GM23248 (cell line): ENCODE measurements around the gene ABL1. TPM values are rescaled to one million over a fixed set of nuclear protein-coding genes. Genes with fewer than 3 reads are reported as not detected.

ENCODE experiments used
- DNase-seq: peaks from one replicate; pipeline ENCODE4 v3.0.0-alpha.2; 2015
- H2AFZ ChIP-seq: fragments of 200-600 bp; sonication (generic); 2 replicates; pipeline ENCODE4 v1.6.1; 2016; ENCODE audit warnings: antibody characterized with exemption
- H3F3A ChIP-seq: fragments of 200-600 bp; sonication (generic); 2 replicates; pipeline ENCODE4 v1.6.1; 2016; ENCODE audit warnings: mild to moderate bottlenecking, antibody characterized with exemption, mixed run types; ENCODE audit not compliant: insufficient read depth
- H3K27ac ChIP-seq: fragments of 200-600 bp; sonication (generic); 2 replicates; pipeline ENCODE4 v1.5.1; 2016; ENCODE audit warnings: mild to moderate bottlenecking
- H3K27me3 ChIP-seq: fragments of 200-600 bp; sonication (generic); replicated peaks from 2 replicates; pipeline ENCODE4 v1.6.1; 2016; ENCODE audit warnings: mild to moderate bottlenecking; ENCODE audit not compliant: insufficient read depth
- H3K36me3 ChIP-seq: fragments of 200-600 bp; sonication (generic); 2 replicates; pipeline ENCODE4 v1.6.1; 2016; ENCODE audit warnings: low read depth, mild to moderate bottlenecking
- H3K4me1 ChIP-seq: fragments of 200-600 bp; sonication (generic); 2 replicates; pipeline ENCODE4 v1.6.1; 2016; ENCODE audit warnings: mild to moderate bottlenecking; ENCODE audit not compliant: insufficient read depth
- H3K4me2 ChIP-seq: fragments of 200-600 bp; sonication (generic); one replicate; pipeline ENCODE4 v1.6.1; 2016; ENCODE audit warnings: mild to moderate bottlenecking; ENCODE audit not compliant: unreplicated experiment
- H3K4me3 ChIP-seq: fragments of 200-600 bp; sonication (generic); 2 replicates; pipeline ENCODE4 v1.5.1; 2016; ENCODE audit warnings: mild to moderate bottlenecking
- H3K79me2 ChIP-seq: fragments of 200-600 bp; sonication (generic); 2 replicates; pipeline ENCODE4 v1.6.1; 2016; ENCODE audit warnings: mild to moderate bottlenecking; ENCODE audit not compliant: insufficient read depth
- H3K9ac ChIP-seq: fragments of 200-600 bp; sonication (generic); 2 replicates; pipeline ENCODE4 v1.6.1; 2016; ENCODE audit warnings: mild to moderate bottlenecking
- H3K9me2 ChIP-seq: fragments of 200-600 bp; sonication (generic); 2 replicates; pipeline ENCODE4 v1.6.1; 2016; ENCODE audit warnings: mixed run types, mild to moderate bottlenecking, moderate library complexity; ENCODE audit not compliant: insufficient read depth
- H3K9me3 ChIP-seq: fragments of 200-600 bp; sonication (generic); one replicate; pipeline ENCODE4 v1.6.1; 2017; ENCODE audit warnings: low read depth
- H4K20me1 ChIP-seq: fragments of 200-600 bp; sonication (generic); 2 replicates; pipeline ENCODE4 v1.6.0; 2016; ENCODE audit not compliant: insufficient read depth
- EZH2 ChIP-seq: fragments of 200-600 bp; sonication (generic); IDR thresholded peaks from 2 replicates; pipeline ENCODE4 v1.6.1; 2018; ENCODE audit warnings: antibody characterized with exemption, mild to moderate bottlenecking; ENCODE audit not compliant: insufficient read depth, poor library complexity, severe bottlenecking
- EZH2phosphoT487 ChIP-seq: fragments of 200-600 bp; sonication (generic); IDR thresholded peaks from 2 replicates; pipeline ENCODE4 v1.6.1; 2018; ENCODE audit warnings: antibody characterized with exemption, moderate library complexity, mild to moderate bottlenecking, low read depth; ENCODE audit not compliant: insufficient read depth
- WGBS, 2 experiments: methylation state at CpG; one replicate each; pipeline ENCODE4 v1.1.6; 2015 to 2017; ENCODE audit warnings: low lambda C conversion rate in 2 of 2, low coverage in 1 of 2; ENCODE audit errors: missing lambda C conversion rate in 2 of 2; 5-methylcytosine and 5-hydroxymethylcytosine counted together
- in situ Hi-C: fragments of 300-500 bp; cut with MboI; formaldehyde crosslinking; loops from 2 replicates; pipeline ENCODE4 v1.15.0; 2020
- polyA plus RNA-seq: library from polyadenylated mRNA; unstranded; fragments of >200 nt; fragmentation: Nextera tagmentation; extraction: Ambion mirVana; gene quantifications from 2 replicates; pipeline ENCODE4 v1.2.1, GENCODE V29; 2016
- total RNA-seq: library from RNA; depleted of rRNA; stranded (reverse); fragments of >200 nt; shearing (Covaris generic); gene quantifications from 2 replicates; pipeline ENCODE4 v1.2.3, GENCODE V29; 2014

ABL1 gene
- total and polyA plus RNA-seq, 2 experiments from 2014 or later = 22.9 to 66.1 TPM

DNA sequence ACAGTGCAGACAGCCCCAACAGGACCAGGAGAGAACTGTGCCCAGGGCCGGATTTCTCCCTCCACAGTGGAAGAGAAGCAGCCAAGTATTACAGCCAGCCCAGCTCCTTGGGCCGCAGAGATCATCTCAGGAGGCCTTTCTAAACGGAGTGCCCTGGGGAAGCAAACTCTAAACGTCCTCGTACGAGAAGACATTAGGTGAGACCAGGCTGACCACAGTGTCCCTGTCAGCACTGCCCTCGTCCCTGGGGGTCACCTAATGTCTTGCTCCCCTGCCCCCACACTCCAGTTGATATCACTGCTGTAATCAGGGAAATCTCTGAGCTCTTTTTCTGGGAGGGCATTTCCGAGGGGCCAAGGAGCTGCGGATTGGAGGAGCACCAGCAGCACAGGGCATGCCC lies 55.1 kb downstream of the ABL1 start:
- H3K9me2 ChIP-seq = no peaks in the 10 kb centered on the region
- WGBS, 2 experiments = 82 to 92% methylated on average over 9 of the region's 9 CpGs
- no peak overlapping the region for H3K9ac ChIP-seq
- no peak overlapping the region for H3K4me3 ChIP-seq
- peaks cover 19% of the 10 kb centered on the region; the same call in 1 of the 2 replicates for H3K79me2 ChIP-seq
- H3F3A ChIP-seq = 0 out of 2 replicates have a peak, but pooled peaks cover 16% of the 10 kb centered on the region
- peaks cover 56% of the 10 kb centered on the region for H3K36me3 ChIP-seq
- no peak overlapping the region for H3K27ac ChIP-seq
- H3K4me1 ChIP-seq = no peaks in the 10 kb centered on the region
- in situ Hi-C loops = no loop called here
- no peak for TF ChIP-seq EZH2phosphoT487
- TF ChIP-seq EZH2 = no peak
- H4K20me1 ChIP-seq = no peaks in the 10 kb centered on the region
- H3K4me2 ChIP-seq = no peak overlapping the region
- no peak for DNase-seq
- no peaks in the 10 kb centered on the region for H3K9me3 ChIP-seq
- H2AFZ ChIP-seq = no peak overlapping the region
- H3K27me3 ChIP-seq = no peaks in the 10 kb centered on the region

- no peaks in the 10 kb centered on the region for H3K9me3 ChIP-seq
- H3K27me3 ChIP-seq = no peaks in the 10 kb centered on the region
- no peak overlapping the region for H3K27ac ChIP-seq
- H3K9me2 ChIP-seq = no peaks in the 10 kb centered on the region
- peaks cover 13% of the 10 kb centered on the region; the same call in 1 of the 2 replicates for H3K79me2 ChIP-seq
- H4K20me1 ChIP-seq = no peaks in the 10 kb centered on the region
- TF ChIP-seq EZH2 = no peak
- TF ChIP-seq EZH2phosphoT487 = no peak
- H3K4me1 ChIP-seq = no peaks in the 10 kb centered on the region
- peaks cover 47% of the 10 kb centered on the region for H3K36me3 ChIP-seq
- no peak for DNase-seq
- no peak overlapping the region for H2AFZ ChIP-seq
- no peak overlapping the region for H3K4me3 ChIP-seq
- peaks cover 16% of the 10 kb centered on the region; the same call in 1 of the 2 replicates for H3F3A ChIP-seq
- H3K4me2 ChIP-seq = no peak overlapping the region
- in situ Hi-C loops = no loop called here
- H3K9ac ChIP-seq = no peak overlapping the region
- 85 to 86% methylated on average over 20 of the region's 20 CpGs for WGBS, 2 experiments
These were observed 56.0 kb downstream of the ABL1 start for GRCh38 chr9:130890870-130891687.

DNA sequence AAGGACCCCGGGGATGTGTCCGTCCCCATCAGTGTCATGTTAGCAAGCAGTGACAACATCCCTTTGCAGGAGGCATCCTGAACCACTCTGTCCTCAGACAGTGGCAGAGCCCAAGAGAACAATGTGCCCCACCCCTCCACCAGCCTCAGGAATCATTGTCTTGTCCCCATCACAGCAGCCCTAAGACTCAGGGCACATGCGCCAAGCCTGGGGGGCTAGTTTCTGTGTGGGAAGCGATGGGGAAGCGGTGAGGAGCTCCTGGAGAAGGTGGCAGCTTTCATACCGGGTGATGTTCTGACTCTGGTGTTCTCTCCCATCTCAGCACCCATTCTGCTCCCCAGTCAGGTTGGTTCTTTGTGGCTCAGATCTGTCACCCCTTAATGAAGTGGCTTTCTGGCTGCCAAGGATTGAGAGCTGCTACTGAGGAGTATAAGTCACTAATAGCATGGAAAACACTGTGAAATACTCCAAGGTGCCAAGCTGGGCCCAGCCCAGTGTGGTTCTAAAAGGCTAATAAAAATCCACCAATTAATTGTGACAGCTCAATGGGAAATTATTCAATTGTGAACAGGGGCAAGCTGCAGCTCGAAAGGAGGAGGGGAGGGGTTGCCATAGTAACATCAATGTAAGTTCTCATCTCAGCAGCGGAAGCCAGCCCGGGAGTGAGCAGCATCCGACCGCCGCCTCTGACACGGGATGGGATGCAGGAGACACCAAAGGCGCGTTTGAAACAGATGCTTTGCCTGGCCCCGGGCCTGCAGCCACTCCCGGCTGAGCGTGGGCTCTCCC lies 56.8 kb downstream of the ABL1 start:
- Histone ChIP-seq H4K20me1 (no peaks in the 10 kb centered on the region), H3K4me3 (no peak overlapping the region), H3K79me2 (peaks cover 8% of the 10 kb centered on the region; the same call in 1 of the 2 replicates), H3K9me3 (no peaks in the 10 kb centered on the region), H3K27me3 (no peaks in the 10 kb centered on the region), H3K27ac (no peak overlapping the region), H3F3A (peaks cover 15% of the 10 kb centered on the region; the same call in 1 of the 2 replicates), H3K9ac (no peak overlapping the region), H2AFZ (no peak overlapping the region), H3K9me2 (no peaks in the 10 kb centered on the region), H3K4me2 (no peak overlapping the region), H3K36me3 (peaks cover 40% of the 10 kb centered on the region), H3K4me1 (no peaks in the 10 kb centered on the region)
- TF ChIP-seq EZH2phosphoT487 (no peak), EZH2 (no peak)
- no peak for DNase-seq
- in situ Hi-C loops = no loop called here
- 62 to 64% methylated on average over 18 of the region's 18 CpGs for WGBS, 2 experiments

DNA sequence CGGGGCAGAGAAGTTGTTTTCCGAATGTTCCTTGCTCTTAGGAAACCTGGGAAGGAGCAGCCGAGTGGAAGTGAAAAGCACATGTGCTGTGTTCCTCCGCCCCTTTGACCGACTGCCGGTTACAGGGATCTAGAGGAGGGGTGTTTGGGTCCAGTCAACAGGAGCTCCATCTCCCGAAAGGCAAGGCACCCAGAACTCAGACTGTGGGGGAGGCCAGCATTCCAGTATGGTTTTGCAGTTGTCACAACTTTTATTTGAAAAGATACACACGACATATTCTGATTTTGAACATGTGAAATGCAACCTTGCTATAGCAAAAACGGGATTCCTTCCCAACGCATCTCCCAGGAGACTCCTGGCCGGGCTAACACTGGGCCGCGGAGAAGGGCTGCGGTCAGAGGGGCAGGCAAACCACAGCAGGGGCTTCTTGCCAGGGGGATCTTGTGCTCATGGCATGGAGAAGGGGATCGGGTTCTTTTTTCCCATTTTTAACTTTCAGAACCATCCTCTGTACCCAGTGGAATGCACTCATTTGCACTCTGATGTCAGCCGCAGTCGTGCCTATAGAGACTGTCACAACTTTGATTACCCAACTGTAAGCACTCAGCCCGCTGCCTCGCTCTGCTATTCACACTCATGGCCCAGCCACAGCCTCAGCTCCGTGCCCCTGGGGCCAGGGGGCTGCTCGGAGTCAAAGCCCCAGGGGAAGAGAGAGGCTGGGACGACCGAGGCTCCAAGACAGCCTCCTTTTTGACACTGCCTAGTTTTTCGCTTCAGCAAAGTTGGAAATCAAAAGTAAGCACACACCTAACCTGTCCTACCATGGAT lies 57.6 kb downstream of the ABL1 start:
- in situ Hi-C loops = no loop called here
- H2AFZ ChIP-seq = no peak overlapping the region
- TF ChIP-seq EZH2phosphoT487 = no peak
- no peak for TF ChIP-seq EZH2
- H3K9me3 ChIP-seq = no peaks in the 10 kb centered on the region
- DNase-seq = no peak
- no peaks in the 10 kb centered on the region for H3K9me2 ChIP-seq
- peaks cover 33% of the 10 kb centered on the region for H3K36me3 ChIP-seq
- no peaks in the 10 kb centered on the region for H3K4me1 ChIP-seq
- no peak overlapping the region for H3K9ac ChIP-seq
- 76 to 77% methylated on average over 24 of the region's 24 CpGs for WGBS, 2 experiments
- H3K27me3 ChIP-seq = no peaks in the 10 kb centered on the region
- H3K4me2 ChIP-seq = no peak overlapping the region
- H3K4me3 ChIP-seq = no peak overlapping the region
- no peak overlapping the region for H3K27ac ChIP-seq
- no peaks in the 10 kb centered on the region for H3K79me2 ChIP-seq
- no peaks in the 10 kb centered on the region for H4K20me1 ChIP-seq
- peaks cover 9% of the 10 kb centered on the region; the same call in 1 of the 2 replicates for H3F3A ChIP-seq
